ENCODE results near the gene MACO1.
"Not testable (repeated sequence)": the region's sequence is repeated elsewhere in the genome, so short reads cannot be mapped to it uniquely, and the experiment has no call there.

MACO1 gene
- total RNA-seq = 18.0 to 48.0 (median 33.3) reads per million in 18 experiments

DNA sequence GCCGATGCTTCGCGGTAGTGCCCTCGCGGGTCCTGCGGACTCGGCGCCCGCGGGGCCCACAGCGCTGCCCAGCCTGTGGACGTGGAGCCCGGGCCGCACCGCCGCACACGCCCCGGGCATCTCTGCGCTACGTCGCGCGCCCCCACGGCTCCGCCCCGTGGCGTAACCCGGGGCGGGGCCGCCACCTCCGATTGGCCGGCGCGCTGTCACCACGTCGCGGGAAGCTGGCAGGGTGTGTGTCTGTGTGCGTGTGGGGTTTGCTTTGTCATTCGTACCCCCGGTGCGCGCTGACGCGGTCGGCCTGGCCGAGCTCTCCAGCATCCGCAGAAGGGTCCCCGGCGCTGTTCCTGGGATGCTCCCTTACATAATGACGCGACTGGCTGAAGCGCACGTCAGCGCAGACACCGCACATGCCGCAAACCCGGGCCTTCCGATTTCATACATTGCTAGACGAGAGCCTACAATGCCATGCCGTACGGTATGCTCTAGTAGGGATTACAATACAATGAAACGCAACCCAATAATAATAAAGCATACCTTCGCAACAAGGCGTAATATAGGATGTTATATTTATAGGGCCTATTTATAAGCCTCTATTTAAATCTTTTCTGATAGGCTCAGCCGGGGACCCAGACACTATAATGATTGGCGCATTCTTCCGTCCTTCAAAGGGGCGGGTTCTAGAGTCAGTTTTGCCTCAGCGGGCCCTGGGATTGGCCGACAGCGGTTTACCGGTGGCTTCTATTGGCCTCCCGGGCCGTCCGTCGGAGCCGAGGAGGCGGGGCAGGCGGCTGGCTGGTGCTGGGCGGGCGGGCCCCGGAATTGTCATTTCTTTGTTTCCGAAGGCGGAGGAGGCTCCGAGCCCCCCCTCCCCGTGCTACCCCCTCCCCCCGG is at the start of gene MACO1:
TSS of gene MACO1 (plus strand) at position 825 of the 894 bp plus-strand sequence. CDS start 202 bp downstream, outside the sequence.
- peak; percentile 96 to 98 for DNase-seq

GRCh38 chr1:25382543-25382942 is 48.2 kb upstream of the MACO1 start:
- DNase-seq = not testable (repeated sequence)

DNA sequence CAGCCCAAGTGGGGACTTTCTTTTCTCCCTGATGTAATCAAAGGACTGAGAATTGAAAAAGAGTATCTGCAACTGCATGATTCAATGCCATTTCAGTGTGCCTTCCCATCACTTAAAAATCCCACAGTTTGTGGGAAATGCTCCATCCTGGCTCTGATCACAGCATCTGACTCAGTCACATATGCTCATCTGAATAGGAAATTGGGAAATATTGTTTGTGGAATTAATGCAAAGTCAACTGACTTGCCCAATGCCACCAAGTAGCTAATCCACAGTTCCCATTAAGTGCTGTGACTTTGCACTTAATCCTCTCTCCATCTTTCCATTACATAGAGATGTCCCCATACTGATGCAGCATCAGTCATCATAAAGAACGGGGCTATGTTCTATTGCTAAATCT is 47.6 kb upstream of the MACO1 start:
- peak; percentile 79 to 85 for DNase-seq

GRCh38 chr1:25383875-25384274 is 46.8 kb upstream of the MACO1 start:
- DNase-seq = not testable (repeated sequence)

DNA sequence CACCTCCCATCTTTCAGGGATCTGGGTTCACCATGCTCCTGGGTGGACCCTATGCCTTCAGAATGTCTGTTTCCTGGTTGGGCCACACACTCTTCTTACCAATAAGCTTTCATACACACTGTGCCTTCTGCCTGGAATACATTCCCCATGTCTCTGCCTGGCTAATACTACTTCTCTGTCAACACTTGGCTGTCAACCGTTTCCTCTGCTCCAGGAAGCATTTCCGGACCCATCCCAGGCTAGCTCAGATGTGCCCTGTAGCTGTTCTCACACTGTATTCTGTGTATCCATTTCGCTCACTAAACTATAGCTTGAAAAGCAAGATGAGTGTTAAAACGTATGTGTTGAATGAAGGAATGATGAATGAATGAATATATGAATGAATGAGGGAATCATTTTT is 43.6 kb upstream of the MACO1 start:
- DNase-seq = not testable (repeated sequence)

DNA sequence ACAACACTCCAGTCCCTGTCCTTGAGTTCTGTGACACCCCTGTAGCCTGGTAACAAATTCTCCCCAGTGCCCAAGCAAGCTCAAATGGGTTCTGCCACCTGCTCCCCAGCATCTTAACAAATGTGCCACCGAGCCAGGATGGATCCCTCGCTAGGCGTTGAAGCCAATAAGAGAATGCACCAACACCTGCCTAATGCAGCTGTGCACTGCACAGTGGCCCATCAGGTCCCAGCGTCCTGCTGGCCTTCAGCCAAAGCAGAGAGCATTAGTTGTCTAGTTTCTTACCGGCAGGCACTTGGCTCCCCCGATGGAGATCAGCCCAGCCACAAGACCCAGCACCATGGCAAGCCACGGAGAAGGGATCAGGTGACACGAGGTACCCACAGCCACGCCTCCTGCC is 42.0 kb upstream of the MACO1 start:
- not testable (repeated sequence) for DNase-seq

DNA sequence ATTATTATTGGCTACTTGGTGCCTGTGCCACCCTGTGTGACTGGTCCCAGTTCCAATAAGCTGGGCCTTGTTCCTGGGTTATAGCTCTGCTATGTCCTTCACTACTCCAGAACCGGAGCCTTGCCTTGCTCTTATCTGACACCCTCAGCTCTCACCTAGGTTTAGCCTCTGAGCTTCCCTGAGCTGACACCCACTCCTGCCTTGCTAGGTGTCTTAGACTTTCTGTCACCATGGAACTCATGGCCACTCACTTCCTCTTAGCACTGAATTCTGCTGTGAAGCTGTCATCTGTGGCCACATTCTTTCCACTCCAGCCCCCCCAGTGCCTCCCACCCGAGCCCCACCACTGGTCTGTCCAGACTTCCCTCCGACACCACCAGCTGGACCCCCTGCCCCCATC is 41.0 kb upstream of the MACO1 start:
- not testable (repeated sequence) for DNase-seq

DNA sequence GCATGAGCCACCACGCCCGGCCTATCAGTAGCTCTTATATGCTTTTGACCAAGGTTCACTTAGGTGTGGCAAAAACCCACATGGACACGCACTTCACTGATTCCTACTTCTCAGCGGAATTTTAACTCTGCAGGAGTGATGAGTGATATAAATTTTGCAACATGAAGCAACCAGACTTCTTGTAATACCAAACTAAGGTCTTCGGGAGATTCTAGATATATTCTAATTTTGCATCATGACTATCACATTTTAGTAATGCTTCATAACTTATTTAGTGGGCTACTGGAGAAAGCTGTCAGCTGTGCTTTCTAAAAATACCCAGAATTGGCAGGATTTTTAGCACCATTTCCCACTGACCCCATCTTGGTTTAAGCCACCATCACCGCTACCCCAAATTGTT is 37.9 kb upstream of the MACO1 start:
- DNase-seq = no peak

DNA sequence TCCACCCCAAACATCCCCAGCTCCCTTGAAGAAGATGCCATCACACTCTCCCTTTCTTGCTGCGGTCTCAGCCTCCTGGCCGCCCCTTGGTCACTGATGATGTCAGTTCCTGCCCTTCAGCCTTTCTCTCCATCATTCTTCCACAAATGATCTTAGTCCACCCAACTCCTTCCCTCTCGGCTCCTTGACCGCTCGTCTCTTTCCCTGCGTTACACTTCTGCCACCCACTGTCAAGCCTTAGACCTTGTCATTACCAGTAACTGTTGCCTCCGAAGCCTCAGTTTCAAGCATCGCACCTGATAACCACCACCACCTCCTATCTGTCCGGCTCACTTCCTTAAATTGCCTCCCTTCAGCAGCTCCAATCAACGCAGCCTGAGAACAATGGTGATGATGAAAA is 33.1 kb upstream of the MACO1 start:
- DNase-seq = not testable (repeated sequence)

GRCh38 chr1:25398079-25398478 is 32.6 kb upstream of the MACO1 start:
- DNase-seq = not testable (repeated sequence)

- not testable (repeated sequence) for DNase-seq
Measured at GRCh38 chr1:25402947-25403803, 27.5 kb upstream of the MACO1 start.

DNA sequence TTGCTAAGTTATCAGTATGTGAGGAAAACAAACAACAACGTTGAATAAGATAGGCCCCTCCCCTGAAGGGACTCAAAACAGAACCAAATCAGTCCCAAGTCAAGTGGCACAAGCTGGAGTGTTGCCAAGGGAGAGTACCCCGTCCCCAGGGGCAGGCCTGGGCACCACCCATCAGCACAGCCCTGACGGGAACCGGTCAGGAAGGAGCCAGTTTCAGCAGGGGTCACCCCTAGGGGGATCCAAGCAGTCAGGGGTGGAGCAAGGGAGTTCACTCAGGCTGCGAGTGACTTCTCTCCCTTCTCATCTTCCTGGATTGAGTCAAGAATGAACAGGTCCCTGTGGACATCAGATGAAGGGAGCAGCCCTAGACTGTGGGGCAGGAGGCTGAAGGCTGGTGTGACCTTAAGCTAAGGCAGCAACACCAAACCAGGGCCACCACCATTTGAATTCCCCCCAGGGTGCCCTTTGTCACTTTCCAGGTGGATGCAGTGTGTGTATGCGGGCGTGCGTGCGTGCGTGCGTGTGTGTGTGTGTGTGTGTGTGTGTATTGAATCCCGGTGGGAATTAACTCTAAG is 24.9 kb upstream of the MACO1 start:
- not testable (repeated sequence) for DNase-seq

DNA sequence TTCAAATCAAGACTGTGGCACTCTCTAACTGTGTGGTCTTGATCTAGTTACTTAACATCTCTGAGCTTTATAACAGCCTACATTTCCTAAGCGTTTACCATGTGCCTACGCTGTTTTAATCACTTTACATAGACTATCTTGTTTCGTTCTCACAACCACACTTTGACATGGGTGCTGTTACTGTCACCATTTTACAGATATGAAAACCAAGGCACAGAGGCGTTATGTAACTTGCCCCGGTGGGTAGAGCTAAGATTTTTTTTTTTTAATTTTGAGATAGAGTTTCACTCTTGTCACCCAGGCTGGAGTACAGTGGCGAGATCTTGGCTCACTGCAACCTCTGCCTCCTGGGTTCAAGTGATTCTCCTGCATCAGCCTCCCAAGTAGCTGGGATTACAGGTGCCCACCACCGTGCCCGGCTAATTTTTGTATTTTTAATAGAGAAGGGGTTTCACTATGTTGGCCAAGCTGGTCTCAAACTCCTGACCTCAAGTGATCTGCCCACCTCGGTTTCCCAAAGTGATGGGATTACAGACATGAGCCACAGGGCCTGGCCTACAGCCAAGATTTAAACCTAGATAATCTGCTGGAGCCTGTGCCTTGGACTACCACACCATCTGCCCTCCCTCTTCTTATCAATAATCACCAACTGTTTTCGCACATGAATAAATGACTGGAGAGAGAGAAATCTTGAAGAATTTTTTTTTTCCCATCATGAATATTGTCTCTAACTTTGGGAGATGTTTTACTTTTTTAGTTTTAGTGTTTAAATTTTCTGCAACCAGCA is 20.9 kb upstream of the MACO1 start:
- DNase-seq = not testable (repeated sequence)

GRCh38 chr1:25412872-25413623 is 17.6 kb upstream of the MACO1 start:
- not testable (repeated sequence) for DNase-seq

DNA sequence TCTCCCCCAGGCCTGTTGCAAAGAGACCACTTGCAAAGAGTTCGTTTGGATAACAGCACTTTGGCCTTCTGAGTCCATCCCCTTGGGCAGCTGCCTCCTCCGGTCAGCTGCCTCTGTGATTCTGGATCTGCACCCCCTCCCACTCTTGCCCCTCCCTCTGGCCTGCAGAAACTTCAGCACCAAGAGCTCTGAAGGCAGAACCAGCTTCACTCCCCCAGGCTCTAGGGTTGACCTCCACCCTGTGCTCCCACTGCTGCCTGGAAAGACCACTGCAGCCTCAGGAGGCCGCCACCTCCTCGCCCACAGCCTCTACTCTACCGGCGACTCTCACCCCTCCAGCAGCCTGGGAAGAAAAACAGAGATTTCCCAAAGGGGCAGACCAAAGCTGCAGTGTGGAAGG is 16.5 kb upstream of the MACO1 start:
- DNase-seq = not testable (repeated sequence)

- peak in 1 of 2 donors; percentile 13 for DNase-seq
Measured at GRCh38 chr1:25414578-25414977, 16.1 kb upstream of the MACO1 start.

DNA sequence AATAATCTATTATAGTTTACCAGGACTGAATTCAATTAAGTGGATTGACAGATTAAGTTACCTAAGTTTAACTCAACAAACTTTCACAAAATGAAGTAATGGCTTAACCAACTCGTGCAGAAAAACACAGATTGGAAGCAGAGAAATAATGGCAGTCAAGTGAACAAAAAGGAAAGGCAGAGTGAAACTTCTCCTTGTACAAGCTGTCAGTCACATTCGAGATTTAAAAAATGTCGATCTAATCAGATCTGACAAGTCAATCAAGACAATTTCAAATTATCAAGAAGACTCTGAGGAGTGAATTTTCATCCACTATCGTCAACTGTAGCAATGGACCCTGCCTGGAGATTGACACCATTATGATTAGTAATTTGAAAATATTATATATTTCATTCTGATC is 13.4 kb upstream of the MACO1 start:
- DNase-seq = not testable (repeated sequence)

- not testable (repeated sequence) for DNase-seq
Measured at GRCh38 chr1:25419339-25419738, 11.4 kb upstream of the MACO1 start.

GRCh38 chr1:25420715-25421114 is 10.0 kb upstream of the MACO1 start, which contains the start of gene RHCE:
Gene RHCE (minus strand): TSS chr1:25420825. CDS start chr1:25420786, 39 bp downstream.
- DNase-seq = not testable (repeated sequence)

- DNase-seq = not testable (repeated sequence)
Measured at GRCh38 chr1:25423206-25423605, 7.5 kb upstream of the MACO1 start.
